ENCODE results near the gene CBFA2T3.
"Not testable (repeated sequence)": the region's sequence is repeated elsewhere in the genome, so short reads cannot be mapped to it uniquely, and the experiment has no call there.

The CBFA2T3 gene

DNA sequence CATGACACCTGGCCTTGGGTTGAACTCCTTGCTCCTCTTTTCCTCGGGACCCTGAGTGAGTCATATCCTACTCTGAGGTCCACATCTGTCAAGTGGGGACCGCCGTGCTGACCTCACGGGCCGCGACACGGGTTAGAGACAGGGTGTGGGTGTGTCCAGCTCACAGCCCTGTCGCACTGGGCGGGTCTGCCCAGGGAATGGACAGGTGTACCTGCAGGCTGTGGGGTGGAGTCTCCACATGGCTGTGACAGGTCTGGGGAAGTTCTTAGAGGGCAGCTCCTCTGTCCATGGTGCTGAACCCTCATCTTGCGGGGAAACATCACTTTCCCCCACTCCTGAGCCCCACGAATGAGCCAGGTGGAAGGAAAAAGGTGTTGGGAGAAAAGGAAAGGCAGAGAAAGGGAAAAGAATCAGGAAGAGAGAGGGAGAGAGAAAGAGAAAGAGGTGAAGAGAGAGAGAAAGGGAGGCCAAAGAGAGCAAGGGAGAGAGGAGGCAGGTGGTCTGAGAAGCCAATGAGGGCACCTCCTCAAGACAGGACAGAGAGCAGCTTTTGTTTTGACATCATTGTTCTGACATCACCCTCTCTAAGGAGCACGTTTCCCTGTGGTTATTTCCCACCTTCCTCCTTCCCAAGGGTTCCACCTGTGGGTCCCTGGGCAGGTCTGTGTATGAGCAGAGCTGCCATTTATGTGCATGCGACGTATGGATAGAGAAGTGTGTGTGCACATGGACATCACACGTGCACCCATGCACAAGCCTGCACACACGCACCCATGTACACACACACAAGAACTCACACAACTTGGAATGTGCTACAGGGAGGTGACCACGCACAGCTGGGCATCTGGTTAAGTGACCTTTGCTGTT, 32.6 kb upstream of the CBFA2T3 start:
- H3K4me1 Mint-ChIP-seq, result no peaks in the 10 kb centered on the region
- no peak overlapping the region for H3K4me3 Mint-ChIP-seq
- H3K27ac Mint-ChIP-seq, result no peak overlapping the region
- no peaks in the 10 kb centered on the region for H3K36me3 Mint-ChIP-seq (ENCODE audit: low read depth)
- peaks cover 29% of the 10 kb centered on the region for H3K27me3 Mint-ChIP-seq (ENCODE audit: low read depth, poor library complexity)
- H3K9me3 Mint-ChIP-seq, result peaks cover 5% of the 10 kb centered on the region
- TF ChIP-seq, protein P1, sequence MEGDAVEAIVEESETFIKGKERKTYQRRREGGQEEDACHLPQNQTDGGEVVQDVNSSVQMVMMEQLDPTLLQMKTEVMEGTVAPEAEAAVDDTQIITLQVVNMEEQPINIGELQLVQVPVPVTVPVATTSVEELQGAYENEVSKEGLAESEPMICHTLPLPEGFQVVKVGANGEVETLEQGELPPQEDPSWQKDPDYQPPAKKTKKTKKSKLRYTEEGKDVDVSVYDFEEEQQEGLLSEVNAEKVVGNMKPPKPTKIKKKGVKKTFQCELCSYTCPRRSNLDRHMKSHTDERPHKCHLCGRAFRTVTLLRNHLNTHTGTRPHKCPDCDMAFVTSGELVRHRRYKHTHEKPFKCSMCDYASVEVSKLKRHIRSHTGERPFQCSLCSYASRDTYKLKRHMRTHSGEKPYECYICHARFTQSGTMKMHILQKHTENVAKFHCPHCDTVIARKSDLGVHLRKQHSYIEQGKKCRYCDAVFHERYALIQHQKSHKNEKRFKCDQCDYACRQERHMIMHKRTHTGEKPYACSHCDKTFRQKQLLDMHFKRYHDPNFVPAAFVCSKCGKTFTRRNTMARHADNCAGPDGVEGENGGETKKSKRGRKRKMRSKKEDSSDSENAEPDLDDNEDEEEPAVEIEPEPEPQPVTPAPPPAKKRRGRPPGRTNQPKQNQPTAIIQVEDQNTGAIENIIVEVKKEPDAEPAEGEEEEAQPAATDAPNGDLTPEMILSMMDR (IDR thresholded peaks at IDR 0.05), result no peak
- peak; percentile 77 for DNase-seq

DNA sequence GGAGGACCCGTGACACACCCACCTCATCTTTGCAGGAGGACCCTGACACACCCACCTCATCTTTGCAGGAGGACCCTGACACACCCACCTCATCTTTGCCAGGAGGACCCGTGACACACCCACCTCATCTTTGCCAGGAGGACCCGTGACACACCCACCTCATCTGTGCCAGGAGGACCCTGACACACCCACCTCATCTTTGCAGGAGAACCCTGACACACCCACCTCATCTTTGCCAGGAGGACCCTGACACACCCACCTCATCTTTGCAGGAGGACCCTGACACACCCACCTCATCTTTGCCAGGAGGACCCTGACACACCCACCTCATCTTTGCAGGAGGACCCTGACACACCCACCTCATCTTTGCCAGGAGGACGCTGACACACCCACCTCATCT, 31.8 kb upstream of the CBFA2T3 start:
- H3K36me3 Mint-ChIP-seq (ENCODE audit: low read depth); H3K4me1 Mint-ChIP-seq; H3K27ac Mint-ChIP-seq; DNase-seq; H3K4me3 Mint-ChIP-seq; H3K9me3 Mint-ChIP-seq: not testable (repeated sequence)
- peaks cover 37% of the 10 kb centered on the region for H3K27me3 Mint-ChIP-seq (ENCODE audit: low read depth, poor library complexity)

DNA sequence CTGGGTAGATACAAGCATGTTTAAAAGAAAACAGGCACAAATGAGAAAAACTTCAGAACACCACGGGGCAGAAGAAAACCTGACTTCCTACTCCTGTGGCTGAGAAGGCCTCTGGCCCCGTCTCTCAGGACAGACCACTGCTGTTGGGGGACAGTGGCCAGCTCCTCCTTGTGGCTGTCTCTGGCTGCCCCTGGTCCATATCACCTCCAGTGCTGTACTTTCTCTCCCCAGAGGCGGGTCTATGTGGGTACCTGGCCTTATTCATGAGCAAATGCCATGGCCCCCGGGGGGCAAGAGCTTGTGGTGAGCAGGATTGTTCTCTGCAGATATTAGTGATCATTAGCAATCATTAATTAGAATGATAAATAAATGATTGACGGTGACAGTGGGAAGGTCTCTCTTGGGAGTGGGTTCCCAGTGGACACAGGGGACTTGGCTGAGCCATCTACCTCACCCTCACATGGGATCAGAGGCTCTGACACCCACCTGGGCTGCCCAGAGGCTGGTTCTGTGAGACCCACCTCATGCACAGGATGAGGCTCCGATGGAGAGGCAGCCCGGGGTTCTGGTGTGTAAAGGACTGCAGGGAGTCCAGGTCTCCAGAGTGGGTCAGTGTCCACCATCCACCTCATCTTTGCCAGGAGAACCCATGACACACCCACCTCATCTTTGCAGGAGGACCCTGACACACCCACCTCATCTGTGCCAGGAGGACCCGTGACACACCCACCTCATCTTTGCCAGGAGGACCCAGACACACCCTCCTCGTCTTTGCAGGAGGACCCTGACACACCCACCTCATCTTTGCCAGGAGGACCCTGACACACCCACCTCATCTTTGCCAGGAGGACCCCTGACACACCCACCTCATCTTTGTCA, 30.6 kb upstream of the CBFA2T3 start:
- H3K9me3 Mint-ChIP-seq, result peaks cover 5% of the 10 kb centered on the region

DNA sequence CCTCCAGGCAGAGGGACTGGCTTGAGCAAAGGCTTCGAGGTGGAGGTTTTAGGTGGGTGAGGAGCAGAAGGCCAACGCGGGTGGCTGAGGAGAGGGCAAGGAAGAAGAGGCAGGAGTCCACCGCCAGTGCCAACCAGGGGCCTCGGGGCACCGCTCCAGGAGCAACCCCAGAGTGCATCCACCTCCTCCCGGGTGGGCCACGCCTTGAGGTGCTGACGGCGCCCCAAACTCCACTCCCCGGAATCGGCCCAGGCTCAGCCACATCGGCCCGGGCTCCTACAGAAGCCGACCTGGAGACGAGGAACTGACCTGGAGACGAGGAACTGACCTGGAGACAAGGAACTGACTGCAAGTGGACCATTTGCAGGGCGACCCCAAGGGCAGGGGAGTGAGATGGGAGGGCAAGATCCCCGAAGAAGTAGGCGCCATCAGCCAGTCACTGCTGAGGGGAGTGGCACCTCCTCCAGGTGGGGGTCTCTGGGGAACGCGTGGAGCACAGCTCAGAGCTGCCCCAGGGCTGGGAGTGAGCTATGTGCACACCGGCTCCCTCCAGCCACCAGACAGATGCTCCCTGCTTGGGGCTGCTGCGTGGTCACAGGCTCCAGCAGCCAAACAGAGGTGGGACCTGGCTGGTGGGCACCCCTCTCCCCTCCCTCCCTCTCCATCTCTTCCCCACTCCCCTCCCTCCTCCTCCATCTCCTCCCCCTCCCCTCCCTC, 29.2 kb upstream of the CBFA2T3 start:
- no peak overlapping the region for H3K27ac Mint-ChIP-seq
- no peaks in the 10 kb centered on the region for H3K36me3 Mint-ChIP-seq (ENCODE audit: low read depth)
- peaks cover 48% of the 10 kb centered on the region for H3K27me3 Mint-ChIP-seq (ENCODE audit: low read depth, poor library complexity)
- H3K4me3 Mint-ChIP-seq, result no peak overlapping the region
- H3K4me1 Mint-ChIP-seq, result no peaks in the 10 kb centered on the region
- peaks cover 12% of the 10 kb centered on the region for H3K9me3 Mint-ChIP-seq
- DNase-seq, result peak; percentile 1
- TF ChIP-seq, protein P1 (IDR thresholded peaks at IDR 0.05), result no peak

More for the DNA sequence above, 30.6 kb upstream of the CBFA2T3 start:
- TF ChIP-seq, protein P1 (IDR thresholded peaks at IDR 0.05), result no peak
- H3K4me1 Mint-ChIP-seq, result no peaks in the 10 kb centered on the region
- no peaks in the 10 kb centered on the region for H3K36me3 Mint-ChIP-seq (ENCODE audit: low read depth)
- peaks cover 39% of the 10 kb centered on the region for H3K27me3 Mint-ChIP-seq (ENCODE audit: low read depth, poor library complexity)
- no peak overlapping the region for H3K4me3 Mint-ChIP-seq
- DNase-seq, result no peak
- H3K27ac Mint-ChIP-seq, result no peak overlapping the region

DNA sequence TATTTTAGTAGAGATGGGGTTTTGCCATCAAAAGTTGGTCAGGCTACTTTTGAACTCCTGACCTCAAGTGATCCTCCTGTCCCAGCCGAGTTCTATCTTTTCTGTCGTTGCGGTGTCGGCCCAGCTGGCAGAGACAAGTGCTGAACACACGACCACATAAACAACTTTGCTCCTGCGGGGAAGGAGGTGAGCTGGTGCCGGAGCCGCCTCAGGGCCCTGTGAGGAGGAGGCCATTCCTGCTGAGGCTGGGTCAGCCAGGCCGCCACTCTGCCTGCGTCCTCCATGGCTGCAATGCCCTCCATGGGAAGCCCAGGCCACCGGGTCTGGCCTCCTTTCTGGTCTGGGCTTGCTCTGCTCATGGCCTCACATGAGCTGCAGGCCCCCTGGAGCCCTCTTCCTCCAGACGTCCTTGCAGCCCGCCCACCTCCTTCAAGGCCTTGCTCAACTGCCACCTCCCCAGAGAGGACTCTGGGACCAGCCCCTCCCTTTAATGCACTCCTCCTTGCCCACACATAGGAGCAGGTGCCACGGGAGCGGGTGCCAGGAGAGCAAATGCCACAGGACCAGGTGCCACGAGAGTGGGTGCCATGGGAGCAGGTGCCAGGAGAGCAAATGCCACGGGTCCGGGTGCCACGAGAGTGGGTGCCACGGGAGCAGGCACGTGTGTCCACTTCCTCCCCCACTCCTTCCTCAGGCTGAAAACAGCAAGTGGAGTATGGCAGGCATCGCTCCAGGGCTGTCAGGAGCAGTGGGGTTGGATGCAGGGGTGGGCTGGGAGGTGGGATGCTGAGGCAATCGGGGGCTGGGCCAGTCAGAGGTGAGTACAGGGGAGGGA, 28.4 kb upstream of the CBFA2T3 start:
- Mint-ChIP-seq H3K4me1 (no peaks in the 10 kb centered on the region), H3K27me3 (ENCODE audit: low read depth, poor library complexity) (peaks cover 56% of the 10 kb centered on the region), H3K27ac (no peak overlapping the region), H3K9me3 (peaks cover 20% of the 10 kb centered on the region), H3K36me3 (ENCODE audit: low read depth) (no peaks in the 10 kb centered on the region), H3K4me3 (no peak overlapping the region)
- TF ChIP-seq, protein P1 (IDR thresholded peaks at IDR 0.05), result no peak
- DNase-seq, result no peak

Data from nephron progenitor cell (in vitro differentiated cells).